HCT116 (cell line): Measurements from ENCODE around the gene PAQR4. TPM values are rescaled to one million over a fixed set of nuclear protein-coding genes. Genes with fewer than 3 reads are reported as not detected.

ENCODE experiments used
- ATAC-seq: fragments of 200-7000 bp; cut with Tn5 transposase; 2 replicates; pipeline ENCODE4 v1.9.1; 2020; ENCODE audit warnings: mild to moderate bottlenecking, moderate library complexity
- BruUV-seq: library from RNA; stranded (reverse); fragments of 400-500 nt; replicated peaks from 2 replicates; lab custom pipeline; 2021; lab: Mats Ljungman, UMichigan
- CTCF ChIA-PET: fragments of 300-600 bp; sonication (Branson Sonifier 250); formaldehyde crosslinking; loops from one replicate; lab custom pipeline; 2021; ENCODE audit warnings: antibody characterized with exemption; lab: Charles Lee
- POLR2A ChIA-PET: fragments of 300-600, 350-600 bp; sonication (Branson Sonifier 250); formaldehyde crosslinking; loops from one replicate; lab custom pipeline; 2021; ENCODE audit warnings: antibody characterized with exemption; lab: Charles Lee
- RAD21 ChIA-PET, 2 experiments: fragments of 300-600 bp; sonication (Branson Sonifier 250); formaldehyde crosslinking; loops; one replicate each; lab custom pipeline; 2023; ENCODE audit warnings: low total read pairs in 2 of 2; ENCODE audit not compliant: uncharacterized antibody in 2 of 2, unreplicated experiment in 2 of 2, low non-redundant PET in 1 of 2; lab: Charles Lee
- DNase-seq: peaks from one replicate; pipeline ENCODE4 v3.0.0-alpha.2; 2010; ENCODE audit warnings: low read depth, low spot score
- H2AFZ ChIP-seq: fragments of 200-600 bp; shearing (Covaris generic), sonication (generic); 2 replicates; pipeline ENCODE4 v1.6.1; 2017; ENCODE audit warnings: low read depth, mixed run types, mixed read lengths, antibody characterized with exemption, low read length; ENCODE audit not compliant: poor library complexity, severe bottlenecking
- H3K27ac ChIP-seq: 2 replicates; pipeline ENCODE4 v1.5.1; 2012; ENCODE audit warnings: low read depth, low read length
- H3K27me3 ChIP-seq: fragments of 200-600 bp; sonication (generic); 2 replicates; pipeline ENCODE4 v1.6.1; 2016; ENCODE audit warnings: mixed run types, low read length, mixed read lengths; ENCODE audit not compliant: insufficient read depth
- H3K36me3 ChIP-seq, 2 experiments: fragments of 200-500 bp in 1 of 2; fragments of 200-600 bp in 1 of 2; sonication (Bioruptor generic) in 1 of 2; sonication (generic) in 1 of 2; 2 replicates each; pipeline versions ENCODE4 v1.5.1 to v1.6.1; 2014 to 2016; ENCODE audit warnings: low read length in 2 of 2, inconsistent platforms in 1 of 2, mixed read lengths in 1 of 2, mixed run types in 1 of 2; ENCODE audit not compliant: insufficient read depth in 2 of 2, control insufficient read depth in 1 of 2
- H3K4me1 ChIP-seq, 2 experiments: fragments of 200-600 bp in 1 of 2; sonication (generic) in 1 of 2; 2 replicates each; pipeline versions ENCODE4 v1.5.1 to v1.6.1; 2012 to 2017; ENCODE audit warnings: low read length in 2 of 2, inconsistent platforms in 1 of 2, mild to moderate bottlenecking in 1 of 2, mixed read lengths in 1 of 2, mixed run types in 1 of 2, moderate library complexity in 1 of 2; ENCODE audit not compliant: insufficient read depth in 2 of 2, control insufficient read depth in 1 of 2
- H3K4me2 ChIP-seq: fragments of 200-600 bp; sonication (generic); 2 replicates; pipeline ENCODE4 v1.6.1; 2017; ENCODE audit warnings: mixed run types, low read length, mixed read lengths
- H3K4me3 ChIP-seq, 2 experiments: fragments of 200-600 bp in 1 of 2; sonication (generic) in 1 of 2; replicated peaks in 1 of 2; 2 replicates each; pipeline ENCODE4 v1.5.1; 2011 to 2016; ENCODE audit warnings: low read length in 2 of 2, control low read depth in 1 of 2, low read depth in 1 of 2, mild to moderate bottlenecking in 1 of 2, mixed read lengths in 1 of 2, mixed run types in 1 of 2
- H3K79me2 ChIP-seq: fragments of 200-600 bp; sonication (generic); 2 replicates; pipeline ENCODE4 v1.6.1; 2017; ENCODE audit warnings: mild to moderate bottlenecking, mixed run types, low read length, moderate library complexity, mixed read lengths; ENCODE audit not compliant: insufficient read depth
- H3K9ac ChIP-seq: fragments of 200-600 bp; sonication (generic); 2 replicates; pipeline ENCODE4 v1.6.1; 2016; ENCODE audit warnings: low read length, mixed read lengths
- H3K9me2 ChIP-seq: fragments of 200-600 bp; sonication (generic), shearing (Covaris generic); 2 replicates; pipeline ENCODE4 v1.6.1; 2017; ENCODE audit warnings: mixed run types, mild to moderate bottlenecking, moderate library complexity; ENCODE audit not compliant: insufficient read depth
- H3K9me3 ChIP-seq, 2 experiments: fragments of 200-500 bp in 1 of 2; fragments of 200-600 bp in 1 of 2; sonication (Bioruptor generic) in 1 of 2; sonication (generic) in 1 of 2; 2 replicates each; pipeline ENCODE4 v1.6.1; 2014 to 2017; ENCODE audit warnings: low read length in 2 of 2, mixed read lengths in 2 of 2, inconsistent platforms in 1 of 2, low read depth in 1 of 2, mild to moderate bottlenecking in 1 of 2, mixed run types in 1 of 2, moderate library complexity in 1 of 2; ENCODE audit not compliant: control insufficient read depth in 1 of 2, insufficient read depth in 1 of 2
- H4K20me1 ChIP-seq: fragments of 200-600 bp; sonication (generic), shearing (Covaris generic); 2 replicates; pipeline ENCODE4 v1.6.1; 2017; ENCODE audit warnings: mixed run types, mild to moderate bottlenecking, moderate library complexity; ENCODE audit not compliant: insufficient read depth
- CEBPB ChIP-seq: IDR thresholded peaks from 2 replicates; pipeline ENCODE4 v1.6.1; 2012; ENCODE audit warnings: low read depth
- CTCF ChIP-seq, 3 experiments: fragments of 200-600 bp in 1 of 3; sonication (generic) in 1 of 3; IDR thresholded peaks in 2 of 3; conservative IDR thresholded peaks in 1 of 3; 2 replicates each; pipeline ENCODE4 v1.5.1; 2012 to 2017; ENCODE audit warnings: low read depth in 2 of 3, low read length in 2 of 3, antibody characterized with exemption in 1 of 3, borderline replicate concordance in 1 of 3, control low read depth in 1 of 3, mild to moderate bottlenecking in 1 of 3, mixed read lengths in 1 of 3, mixed run types in 1 of 3, moderate library complexity in 1 of 3; ENCODE audit not compliant: insufficient read depth in 1 of 3
- EGR1 ChIP-seq: IDR thresholded peaks from 2 replicates; pipeline ENCODE4 v1.6.1; 2012; ENCODE audit warnings: low read depth
- ELF1 ChIP-seq: IDR thresholded peaks from 2 replicates; pipeline ENCODE4 v1.6.1; 2012; ENCODE audit warnings: low read depth, borderline replicate concordance
- POLR2A ChIP-seq: IDR thresholded peaks from 2 replicates; pipeline ENCODE4 v1.7.0; 2011; ENCODE audit warnings: borderline replicate concordance; ENCODE audit not compliant: insufficient read depth, insufficient read length; ENCODE audit errors: extremely low read depth
- POLR2AphosphoS5 ChIP-seq: IDR thresholded peaks from 2 replicates; pipeline ENCODE4 v1.6.1; 2011; ENCODE audit warnings: mild to moderate bottlenecking, low read depth, low read length, moderate library complexity
- SIN3A ChIP-seq: IDR thresholded peaks from 2 replicates; pipeline ENCODE4 v1.6.1; 2012; ENCODE audit warnings: low read depth
- SP1 ChIP-seq: IDR thresholded peaks from 2 replicates; pipeline ENCODE4 v1.6.1; 2012; ENCODE audit warnings: low read depth
- SRF ChIP-seq: IDR thresholded peaks from 2 replicates; pipeline ENCODE4 v1.6.1; 2012; ENCODE audit warnings: low read depth
- ZFX ChIP-seq: fragments of 450-650 bp; IDR thresholded peaks from 2 replicates; pipeline ENCODE4 v1.6.1; 2017
- intact Hi-C: fragments of 100-400 bp; cut with micrococcal nuclease; formaldehyde crosslinking; loops from 2 replicates; pipeline ENCODE4 v1.10.0; 2022
- total RNA-seq: library from RNA; stranded (reverse); gene quantifications from one replicate; pipeline ENCODE4 v1.2.1, GENCODE V29; 2021; ENCODE audit not compliant: unreplicated experiment
- TF ChIP-seq, protein P1 (sequence below): IDR thresholded peaks from 2 replicates; pipeline ENCODE4 v1.6.1; 2012
- TF ChIP-seq, protein P2 (sequence below): IDR thresholded peaks from 2 replicates; pipeline ENCODE4 v1.6.1; 2012

Gene PAQR4
- total RNA-seq, 1 experiment from 2014 or later, result 45.6 TPM

- DNase-seq (no peak), ATAC-seq (no peak)
- no peaks in the 10 kb centered on the region for H3K9me3 ChIP-seq
- H3K9me2 ChIP-seq, result no peaks in the 10 kb centered on the region
- no peaks in the 10 kb centered on the region for H4K20me1 ChIP-seq
- no peaks in the 10 kb centered on the region for H3K36me3 ChIP-seq
- no TSS peak for BruUV-seq
- peak overlapping the region; percentile 71 to 83 for H3K4me3 ChIP-seq
- POLR2A ChIA-PET, result interaction anchor here (0.7 to 4.1 kb wide), 3 partner anchors 9 to 59 kb away, joined by 3 to 29 read pairs (median 5); partner anchors contain the start of genes HCFC1R1, THOC6 and TNFRSF12A
- H3K27me3 ChIP-seq, result no peaks in the 10 kb centered on the region
- peak overlapping the region; percentile 89 for H3K27ac ChIP-seq
- no peak for TF ChIP-seq ELF1
- TF ChIP-seq ZFX, result peak; percentile 11; the same call in 1 of the 2 replicates
- RAD21 ChIA-PET, result no interaction called here
- intact Hi-C loops, result no loop called here
- H2AFZ ChIP-seq, result no peak overlapping the region
- H3K79me2 ChIP-seq, result no peaks in the 10 kb centered on the region
- CTCF ChIA-PET, result interaction anchor here (1.0 to 1.5 kb wide), 3 partner anchors 18 to 46 kb away, joined by 3 to 5 read pairs (median 3); no protein-coding TSS in a partner anchor
- H3K4me2 ChIP-seq, result peak overlapping the region; percentile 98
- peak overlapping the region; percentile 88 for H3K9ac ChIP-seq
- peaks cover 18 to 48% of the 10 kb centered on the region in 2 experiments for H3K4me1 ChIP-seq
These were observed 6.0 kb upstream of the PAQR4 start for GRCh38 chr16:2963074-2963722.

GRCh38 chr16:2963723-2964474 is 5.2 kb upstream of the PAQR4 start, which contains the start of gene KREMEN2:
Gene KREMEN2 (plus strand): TSS chr16:2964275. CDS start chr16:2964521, 246 bp downstream.
- Histone ChIP-seq H3K27ac (peak within 1 kb of the TSS; percentile 89), H3K27me3 (no peaks in the 10 kb centered on the region), H3K36me3 (no peaks in the 10 kb centered on the region), H4K20me1 (no peaks in the 10 kb centered on the region), H3K9me2 (no peaks in the 10 kb centered on the region)
- intact Hi-C loops, result no loop called here
- RAD21 ChIA-PET, result no interaction called here
- POLR2A ChIA-PET, result interaction anchor here (0.7 to 4.1 kb wide), 5 partner anchors 8 to 58 kb away, joined by 3 to 29 read pairs (median 4); partner anchors contain the start of genes HCFC1R1, PKMYT1, THOC6 and TNFRSF12A
- TF ChIP-seq CEBPB, result no peak
- no peak for TF ChIP-seq SRF
- TF ChIP-seq EGR1, result no peak
- TF ChIP-seq POLR2AphosphoS5, result peak; percentile 84
- TF ChIP-seq, protein P1, sequence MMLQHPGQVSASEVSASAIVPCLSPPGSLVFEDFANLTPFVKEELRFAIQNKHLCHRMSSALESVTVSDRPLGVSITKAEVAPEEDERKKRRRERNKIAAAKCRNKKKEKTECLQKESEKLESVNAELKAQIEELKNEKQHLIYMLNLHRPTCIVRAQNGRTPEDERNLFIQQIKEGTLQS, result no peak
- TF ChIP-seq CTCF (IDR thresholded peaks at IDR 0.05 in 2 of 3, conservative IDR thresholded peaks at IDR 0.05 in 1 of 3; ENCODE audit: borderline replicate concordance in 1 of 3, insufficient read depth in 1 of 3, low read depth in 2 of 3, low read length in 2 of 3), result peak in 2 of 3 experiments; percentile 15 to 24; a peak in 1 of 6 replicates
- TF ChIP-seq SP1, result no peak
- TF ChIP-seq ELF1, result no peak
- TF ChIP-seq POLR2A, result peak; percentile 22
- no peak for TF ChIP-seq SIN3A
- TF ChIP-seq, protein P2, sequence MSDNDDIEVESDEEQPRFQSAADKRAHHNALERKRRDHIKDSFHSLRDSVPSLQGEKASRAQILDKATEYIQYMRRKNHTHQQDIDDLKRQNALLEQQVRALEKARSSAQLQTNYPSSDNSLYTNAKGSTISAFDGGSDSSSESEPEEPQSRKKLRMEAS, result no peak
- TF ChIP-seq, all 23 proteins: peak for 3
- CTCF ChIA-PET, result interaction anchor here (0.8 to 1.5 kb wide), 7 partner anchors 17 to 105 kb away, joined by 3 to 5 read pairs (median 3); partner anchors contain the start of genes FLYWCH1 and PRSS22
- H3K9me3 ChIP-seq, result no peaks in the 10 kb centered on the region
- peak within 1 kb of the TSS; percentile 88 for H3K9ac ChIP-seq
- peak within 1 kb of the TSS; percentile 98 for H3K4me2 ChIP-seq
- DNase-seq (peak; percentile 74), ATAC-seq (peak; percentile 68)
- peaks cover 19 to 55% of the 10 kb centered on the region in 2 experiments for H3K4me1 ChIP-seq
- no peaks in the 10 kb centered on the region for H3K79me2 ChIP-seq
- peak within 1 kb of the TSS; percentile 71 to 83 for H3K4me3 ChIP-seq
- TSS peak; percentile 48 for BruUV-seq
- H2AFZ ChIP-seq, result no peak within 1 kb of the TSS
